DND-41 (cell line): ENCODE results near the gene GALNT5.

Experiments used
- ATAC-seq: fragments of 200-7000 bp; cut with Tn5 transposase; 3 replicates; pipeline ENCODE4 v1.9.1; 2021; ENCODE audit warnings: low read depth; ENCODE audit not compliant: insufficient read depth
- DNase-seq: peaks from one replicate; pipeline ENCODE4 v3.0.0-alpha.2; 2020
- H2AFZ ChIP-seq: 2 replicates; pipeline ENCODE4 v1.6.0; 2012; ENCODE audit warnings: low read depth, low read length
- H3K27ac ChIP-seq: 2 replicates; pipeline ENCODE4 v1.5.1; 2012; ENCODE audit warnings: low read length, inconsistent platforms
- H3K27me3 ChIP-seq: fragments of 200-600 bp; sonication (generic); 2 replicates; pipeline ENCODE4 v1.6.0; 2012; ENCODE audit warnings: low read length, mild to moderate bottlenecking, inconsistent platforms; ENCODE audit not compliant: insufficient read depth, poor library complexity
- H3K36me3 ChIP-seq: 2 replicates; pipeline ENCODE4 v1.5.1; 2012; ENCODE audit warnings: low read length, inconsistent platforms; ENCODE audit not compliant: insufficient read depth
- H3K4me1 ChIP-seq: 2 replicates; pipeline ENCODE4 v1.5.1; 2012; ENCODE audit warnings: mild to moderate bottlenecking, low read length; ENCODE audit not compliant: insufficient read depth
- H3K4me2 ChIP-seq: 2 replicates; pipeline ENCODE4 v1.6.0; 2012; ENCODE audit warnings: mild to moderate bottlenecking, moderate library complexity, low read length, inconsistent platforms; ENCODE audit not compliant: insufficient read depth
- H3K4me3 ChIP-seq, 2 experiments: fragments of 200-600 bp in 1 of 2; shearing (Covaris generic) in 1 of 2; 2 replicates each; pipeline ENCODE4 v1.5.1; 2012 to 2016; ENCODE audit warnings: inconsistent platforms in 2 of 2, low read length in 2 of 2, mild to moderate bottlenecking in 2 of 2, low read depth in 1 of 2, moderate library complexity in 1 of 2
- H3K79me2 ChIP-seq: 2 replicates; pipeline ENCODE4 v1.6.0; 2012; ENCODE audit warnings: low read length, inconsistent platforms; ENCODE audit not compliant: insufficient read depth
- H3K9ac ChIP-seq: 2 replicates; pipeline ENCODE4 v1.6.0; 2012; ENCODE audit warnings: low read depth, mild to moderate bottlenecking, inconsistent platforms, low read length, moderate library complexity
- H3K9me3 ChIP-seq: 2 replicates; pipeline ENCODE4 v1.5.1; 2012; ENCODE audit warnings: low read length, moderate library complexity, mild to moderate bottlenecking, inconsistent platforms; ENCODE audit not compliant: insufficient read depth, severe bottlenecking
- H4K20me1 ChIP-seq: 2 replicates; pipeline ENCODE4 v1.6.0; 2012; ENCODE audit warnings: low read length; ENCODE audit not compliant: insufficient read depth
- CTCF ChIP-seq: IDR thresholded peaks from 2 replicates; pipeline ENCODE4 v1.5.1; 2012; ENCODE audit warnings: borderline replicate concordance, low read length, moderate library complexity, mild to moderate bottlenecking; ENCODE audit not compliant: poor library complexity, severe bottlenecking; ENCODE audit errors: extremely low read depth
- EZH2 ChIP-seq: IDR thresholded peaks from 3 replicates; pipeline ENCODE4 v1.6.1; 2012; ENCODE audit warnings: borderline replicate concordance, low read depth, mild to moderate bottlenecking, moderate library complexity, low read length, inconsistent platforms; ENCODE audit not compliant: severe bottlenecking

GALNT5 gene

DNA sequence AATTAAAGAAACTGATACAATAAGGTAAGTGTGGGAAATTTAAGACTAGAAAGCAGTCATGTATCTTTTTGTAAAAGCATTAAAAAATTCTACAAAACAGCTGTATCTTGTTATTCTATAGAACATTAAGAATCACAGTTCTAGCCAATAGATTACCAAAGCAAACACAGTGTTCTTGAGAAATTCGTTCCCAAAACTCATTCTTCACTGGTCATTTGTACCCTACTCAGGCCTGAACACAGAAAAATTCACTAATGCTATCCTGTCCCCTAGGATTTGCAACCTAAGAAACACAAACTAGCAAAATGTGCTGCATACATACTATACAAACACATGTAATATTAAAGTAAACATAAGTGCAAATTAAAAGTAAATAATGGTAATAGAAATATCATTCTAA lies 39.0 kb downstream of the GALNT5 start:
- no peaks in the 10 kb centered on the region for H4K20me1 ChIP-seq
- no peak overlapping the region for H3K4me3 ChIP-seq
- no peak overlapping the region for H2AFZ ChIP-seq
- TF ChIP-seq CTCF (no peak), EZH2 (no peak)
- H3K79me2 ChIP-seq = no peaks in the 10 kb centered on the region
- H3K27ac ChIP-seq = no peak overlapping the region
- DNase-seq (no peak), ATAC-seq (no peak)
- H3K9ac ChIP-seq = no peak overlapping the region
- H3K9me3 ChIP-seq = no peaks in the 10 kb centered on the region
- H3K27me3 ChIP-seq = peaks cover 6% of the 10 kb centered on the region
- H3K4me1 ChIP-seq = no peaks in the 10 kb centered on the region
- no peak overlapping the region for H3K4me2 ChIP-seq
- no peaks in the 10 kb centered on the region for H3K36me3 ChIP-seq

GRCh38 chr2:157296958-157297357 lies 39.5 kb downstream of the GALNT5 start:
- no peaks in the 10 kb centered on the region for H3K9me3 ChIP-seq
- H4K20me1 ChIP-seq = no peaks in the 10 kb centered on the region
- no peak overlapping the region for H3K4me2 ChIP-seq
- no peaks in the 10 kb centered on the region for H3K36me3 ChIP-seq
- no peaks in the 10 kb centered on the region for H3K79me2 ChIP-seq
- no peak overlapping the region for H3K4me3 ChIP-seq
- H3K27me3 ChIP-seq = peaks cover 6% of the 10 kb centered on the region
- ATAC-seq = no peak
- no peak overlapping the region for H3K27ac ChIP-seq
- H2AFZ ChIP-seq = no peak overlapping the region
- no peaks in the 10 kb centered on the region for H3K4me1 ChIP-seq
- H3K9ac ChIP-seq = no peak overlapping the region
- TF ChIP-seq EZH2 (no peak), CTCF (no peak)
- no peak for DNase-seq

- H3K4me2 ChIP-seq = no peak overlapping the region
- no peak for TF ChIP-seq CTCF
- no peak for TF ChIP-seq EZH2
- ATAC-seq = no peak
Measured at GRCh38 chr2:157301307-157301706, 43.8 kb downstream of the GALNT5 start.

GRCh38 chr2:157302492-157303099 lies 45.1 kb downstream of the GALNT5 start:
- no peak overlapping the region for H3K9ac ChIP-seq
- H3K4me3 ChIP-seq = no peak overlapping the region
- peak; percentile 73 for TF ChIP-seq CTCF
- TF ChIP-seq EZH2 = no peak
- ATAC-seq (peak; percentile 75), DNase-seq (peak; percentile 10)
- H2AFZ ChIP-seq = no peak overlapping the region
- H3K9me3 ChIP-seq = no peaks in the 10 kb centered on the region
- H3K27ac ChIP-seq = no peak overlapping the region
- H4K20me1 ChIP-seq = no peaks in the 10 kb centered on the region
- H3K4me2 ChIP-seq = no peak overlapping the region
- no peaks in the 10 kb centered on the region for H3K79me2 ChIP-seq
- H3K36me3 ChIP-seq = no peaks in the 10 kb centered on the region
- peaks cover 24% of the 10 kb centered on the region for H3K27me3 ChIP-seq
- no peaks in the 10 kb centered on the region for H3K4me1 ChIP-seq

More at GRCh38 chr2:157301307-157301706, 43.8 kb downstream of the GALNT5 start:
- no peak overlapping the region for H3K9ac ChIP-seq
- no peaks in the 10 kb centered on the region for H3K9me3 ChIP-seq
- H3K27ac ChIP-seq = no peak overlapping the region
- no peaks in the 10 kb centered on the region for H3K79me2 ChIP-seq
- no peaks in the 10 kb centered on the region for H3K4me1 ChIP-seq
- no peaks in the 10 kb centered on the region for H3K36me3 ChIP-seq
- H4K20me1 ChIP-seq = no peaks in the 10 kb centered on the region
- peaks cover 26% of the 10 kb centered on the region for H3K27me3 ChIP-seq
- DNase-seq = no peak
- H3K4me3 ChIP-seq = no peak overlapping the region
- H2AFZ ChIP-seq = no peak overlapping the region
